Ecto neural progenitor cell (in vitro differentiated cells): ENCODE results near the gene LRP1B.

Source experiments
- DNase-seq: peaks from one replicate; pipeline ENCODE4 v3.0.0-alpha.2; 2018; ENCODE audit warnings: low spot score

The LRP1B gene

DNA sequence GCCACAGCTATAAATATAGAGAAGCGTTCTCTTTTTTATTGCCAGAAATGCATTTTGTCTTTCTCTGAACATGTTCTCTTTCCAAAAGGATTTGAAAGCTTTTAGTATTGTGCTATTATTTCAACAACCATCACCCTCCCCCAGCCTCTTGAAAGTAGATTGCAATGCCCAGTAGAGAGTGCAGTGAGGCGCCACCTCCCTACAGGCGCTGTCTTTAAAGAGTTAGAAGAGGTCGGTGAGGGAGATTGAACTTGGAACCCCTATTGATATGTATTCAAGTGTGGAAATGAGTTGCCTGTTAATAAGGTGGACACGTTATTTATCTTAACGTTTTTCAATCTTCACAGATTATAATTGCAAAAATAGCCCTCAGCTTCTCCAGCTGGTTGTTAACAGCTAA lies 360.3 kb downstream of the LRP1B start:
- no peak for DNase-seq

DNA sequence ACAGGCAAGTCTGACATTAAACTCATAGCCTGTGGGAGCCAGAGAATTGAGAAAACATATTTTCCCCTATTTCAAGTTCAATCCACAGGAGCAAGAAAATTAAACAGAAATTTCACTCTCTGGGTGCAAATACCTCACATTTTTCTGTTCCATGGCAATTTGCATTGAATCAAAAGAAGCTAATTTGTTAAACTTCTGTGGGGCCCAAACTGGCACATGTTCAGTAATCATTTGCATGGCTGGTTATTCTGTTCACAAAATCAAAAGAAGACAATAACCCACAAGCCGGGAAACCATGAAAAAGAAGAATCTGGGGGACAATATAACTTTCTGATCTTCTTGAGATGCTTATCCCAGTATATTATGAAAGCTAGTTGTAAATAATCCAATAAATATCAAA lies 363.1 kb downstream of the LRP1B start:
- no peak for DNase-seq

DNA sequence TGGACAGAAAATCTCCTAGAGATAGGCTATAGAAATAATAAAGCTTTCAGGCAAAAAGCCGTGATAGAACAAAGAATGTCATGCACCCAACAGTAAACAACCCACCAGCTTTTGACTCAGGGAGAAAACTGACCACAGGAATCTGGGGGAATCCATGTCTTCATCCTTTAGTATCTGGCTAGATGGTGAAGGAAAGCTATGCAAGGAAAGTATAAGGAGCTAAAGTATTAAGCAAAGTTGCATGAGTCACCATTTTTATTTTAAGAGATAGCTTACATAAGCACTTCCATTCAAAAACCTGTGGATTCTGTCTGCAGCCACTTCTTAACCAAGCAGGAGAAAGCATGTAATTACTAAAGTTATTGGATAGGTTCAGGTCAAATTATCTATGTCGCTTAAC lies 363.8 kb downstream of the LRP1B start:
- DNase-seq, result no peak

DNA sequence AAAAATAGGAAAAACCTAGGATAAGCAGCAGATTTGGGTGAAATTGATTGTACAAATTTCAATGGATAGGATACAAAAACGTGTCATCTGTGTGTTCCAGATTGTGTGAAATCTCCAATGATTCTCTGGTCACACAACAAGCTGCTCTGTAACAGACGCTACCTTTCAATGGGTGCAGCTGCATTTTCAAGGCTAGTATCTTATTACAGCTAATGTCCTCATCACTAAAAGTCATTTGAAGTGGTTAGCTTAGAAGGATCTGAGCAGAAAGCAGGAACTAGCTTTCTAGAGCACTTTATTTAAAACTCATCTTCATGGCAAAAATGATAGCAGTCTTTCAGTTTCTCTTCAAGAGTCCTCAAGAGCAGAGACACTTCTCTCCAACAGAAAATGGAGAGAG lies 364.6 kb downstream of the LRP1B start:
- DNase-seq, result no peak

DNA sequence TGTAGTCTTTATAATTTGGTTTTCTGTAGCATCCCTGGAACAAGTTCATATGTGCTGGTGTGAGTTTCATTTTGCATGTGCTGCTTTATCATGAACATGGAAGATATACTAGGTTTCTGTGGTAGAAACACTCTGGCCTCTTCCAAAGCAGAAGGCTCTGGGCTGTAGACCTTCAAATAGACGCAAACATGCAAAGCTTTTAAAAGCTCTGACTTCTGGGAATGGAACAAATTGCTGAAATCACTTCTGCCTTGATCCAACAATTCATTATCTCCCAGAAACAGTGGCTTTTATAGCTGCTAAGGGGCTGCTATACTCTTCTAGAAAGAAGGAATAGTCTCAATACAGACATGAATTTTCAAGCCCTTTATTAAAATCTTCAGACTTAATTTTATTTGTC lies 382.2 kb downstream of the LRP1B start:
- no peak for DNase-seq

DNA sequence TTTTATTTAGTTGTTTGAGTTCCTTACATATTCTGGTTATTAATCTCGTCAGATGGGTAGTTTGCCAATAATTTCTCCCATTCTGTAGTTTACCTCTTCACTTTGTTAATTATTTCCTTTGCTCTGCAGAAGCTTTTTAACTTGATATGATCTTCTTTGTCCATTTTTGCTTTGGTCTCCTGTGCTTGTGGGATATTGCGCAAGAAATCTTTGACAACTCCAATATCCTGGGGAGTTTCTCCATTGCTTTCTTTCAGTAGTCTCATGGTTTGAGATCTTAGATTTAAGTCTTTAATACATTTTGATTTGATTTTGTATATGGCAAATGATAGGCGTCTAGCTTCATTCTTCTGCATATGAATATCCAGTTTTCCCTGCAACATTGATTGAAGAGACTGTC lies 389.2 kb downstream of the LRP1B start:
- no peak for DNase-seq

DNA sequence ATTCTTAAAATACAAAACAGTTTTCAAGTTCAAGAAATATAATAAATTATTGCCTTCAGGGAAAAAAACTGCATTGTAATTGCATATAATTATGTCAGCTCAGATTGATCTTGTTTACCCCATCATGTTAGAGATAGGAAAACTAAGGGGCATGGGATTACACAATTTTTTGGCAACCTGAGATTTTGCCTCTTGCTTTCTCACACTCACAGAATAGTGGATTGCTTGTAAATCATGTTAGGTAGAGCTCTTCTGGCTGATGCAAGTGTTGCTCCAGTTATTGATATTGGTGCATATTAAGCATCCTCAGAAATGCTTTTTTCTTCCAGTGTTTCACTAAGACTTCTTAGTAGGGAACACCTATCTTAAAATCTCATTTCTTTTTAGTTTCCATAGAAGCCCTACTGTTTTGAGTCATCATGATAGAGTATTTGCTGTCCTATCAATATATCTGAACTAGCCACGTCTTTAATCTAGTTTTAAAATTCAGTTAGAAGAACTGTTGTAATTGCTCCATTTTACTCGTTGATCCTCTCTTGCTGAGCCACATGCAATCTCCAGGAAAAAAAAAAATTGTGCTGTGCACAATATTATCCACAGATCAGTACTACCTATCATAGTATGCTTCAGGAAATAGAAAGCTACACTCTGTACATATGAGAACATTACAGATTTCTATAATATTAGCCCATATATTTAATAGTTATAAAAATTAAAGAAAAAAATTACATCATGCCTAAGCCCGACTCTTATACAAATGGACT lies 393.1 kb downstream of the LRP1B start:
- no peak for DNase-seq

DNA sequence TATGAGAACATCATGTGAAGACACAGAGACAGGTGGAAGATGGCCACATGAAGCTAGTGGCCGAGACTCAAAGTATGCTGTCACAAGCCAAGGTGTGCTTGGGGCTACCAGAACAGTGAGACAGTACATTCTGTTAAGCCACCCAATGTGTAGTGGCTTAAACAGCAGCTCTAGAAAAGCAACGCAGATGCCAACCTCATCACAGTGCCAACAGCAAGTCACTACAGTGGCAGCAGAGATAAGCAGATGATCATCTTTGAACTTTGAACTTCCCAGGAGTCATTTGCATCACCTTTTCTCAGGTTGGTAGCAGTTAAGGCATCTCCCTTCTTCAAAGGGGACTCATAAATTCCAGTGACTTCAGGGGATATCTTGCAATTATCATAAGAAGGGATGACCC lies 394.4 kb downstream of the LRP1B start:
- no peak for DNase-seq

DNA sequence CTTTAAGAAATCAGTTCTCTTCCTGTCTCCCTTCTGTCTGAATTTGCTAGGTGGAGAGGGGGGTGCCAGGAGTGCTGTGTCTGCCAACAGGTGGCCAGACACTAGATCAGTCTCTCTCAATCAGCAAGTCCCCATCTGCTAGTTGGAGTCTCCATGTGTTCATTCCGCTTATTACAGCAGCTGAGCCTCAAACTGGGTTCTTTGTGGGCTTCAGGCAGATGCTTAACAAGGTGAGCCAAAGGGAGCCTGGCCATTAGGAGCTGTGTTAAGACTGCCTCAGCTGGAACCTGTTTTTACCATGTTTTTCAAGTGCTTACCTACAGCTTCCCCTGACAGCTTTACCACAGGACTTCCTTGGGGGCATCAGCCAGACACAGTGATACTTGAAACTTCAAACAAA lies 401.9 kb downstream of the LRP1B start:
- DNase-seq, result no peak

DNA sequence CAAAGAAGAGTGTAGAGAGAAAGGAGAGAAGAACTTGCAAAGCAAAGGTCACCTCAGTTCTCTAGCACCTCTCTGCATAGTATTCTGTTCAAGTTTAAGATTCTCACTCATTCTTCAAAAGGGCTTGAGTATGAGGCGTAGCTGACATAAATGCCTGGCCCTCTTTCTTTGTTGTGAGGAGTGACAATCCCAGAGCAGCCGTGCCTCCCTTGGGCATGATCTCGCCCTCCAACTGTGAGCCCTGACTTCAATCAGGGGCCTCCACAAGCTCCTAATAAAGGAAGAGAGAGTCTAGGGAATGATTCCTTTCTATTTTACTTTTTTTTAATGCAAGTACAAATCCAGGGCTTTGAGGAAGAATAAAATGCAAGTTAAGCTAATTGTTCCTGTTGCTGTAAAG lies 402.7 kb downstream of the LRP1B start:
- DNase-seq, result no peak

DNA sequence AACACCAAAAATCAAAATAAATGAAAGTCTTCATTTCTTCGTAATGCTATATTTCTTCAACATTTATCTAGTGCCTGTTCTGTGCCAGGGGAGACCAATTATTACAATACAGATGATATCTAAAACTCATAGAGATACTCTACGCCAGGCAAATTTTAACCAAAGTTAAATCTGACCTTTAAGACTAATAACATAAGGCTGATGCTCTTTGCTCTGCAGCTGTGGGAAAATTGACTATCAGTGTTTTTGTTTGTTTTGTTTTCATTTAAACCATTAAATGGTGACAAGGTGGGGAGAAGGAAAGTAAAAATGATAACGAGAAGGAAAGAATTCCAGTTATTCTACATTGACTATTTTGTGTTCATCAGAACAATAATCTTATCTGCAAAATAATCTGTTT lies 406.4 kb downstream of the LRP1B start:
- no peak for DNase-seq

DNA sequence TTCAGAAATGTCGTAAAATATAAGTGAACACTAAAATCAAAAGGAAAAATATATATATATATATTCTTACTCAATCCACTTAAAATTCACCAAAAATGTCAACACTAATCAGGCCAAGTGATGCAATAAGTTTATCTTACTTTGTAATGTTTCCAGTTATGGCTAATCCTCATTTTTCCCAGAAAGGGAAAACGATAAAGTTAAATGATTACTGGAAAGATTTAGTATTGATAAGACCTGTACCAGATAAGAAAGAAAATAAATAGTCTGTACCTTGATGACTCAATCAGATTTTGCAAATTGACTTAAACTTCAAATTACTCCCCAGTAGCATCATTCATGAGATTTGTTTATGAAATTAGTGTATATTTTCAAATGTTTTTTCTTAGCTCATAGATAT lies 407.0 kb downstream of the LRP1B start:
- no peak for DNase-seq

DNA sequence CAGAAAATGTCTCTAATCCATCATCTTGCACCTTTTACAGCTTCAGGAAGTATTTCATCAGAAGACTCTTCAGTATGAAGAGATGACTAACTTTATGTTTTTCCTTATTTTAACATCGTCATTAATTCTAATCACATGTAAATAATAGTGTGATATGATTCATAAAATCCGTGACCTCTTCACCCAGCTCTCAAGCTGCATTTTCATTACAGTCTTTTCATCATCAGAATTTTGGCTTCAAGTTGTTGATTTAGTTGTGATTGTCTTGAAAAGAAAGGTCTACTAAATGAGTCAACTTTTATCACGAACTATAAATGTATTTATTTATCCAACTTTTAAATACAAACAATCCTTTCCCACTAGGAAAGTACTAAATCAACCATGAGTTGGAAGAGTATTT lies 410.3 kb downstream of the LRP1B start:
- DNase-seq, result no peak

DNA sequence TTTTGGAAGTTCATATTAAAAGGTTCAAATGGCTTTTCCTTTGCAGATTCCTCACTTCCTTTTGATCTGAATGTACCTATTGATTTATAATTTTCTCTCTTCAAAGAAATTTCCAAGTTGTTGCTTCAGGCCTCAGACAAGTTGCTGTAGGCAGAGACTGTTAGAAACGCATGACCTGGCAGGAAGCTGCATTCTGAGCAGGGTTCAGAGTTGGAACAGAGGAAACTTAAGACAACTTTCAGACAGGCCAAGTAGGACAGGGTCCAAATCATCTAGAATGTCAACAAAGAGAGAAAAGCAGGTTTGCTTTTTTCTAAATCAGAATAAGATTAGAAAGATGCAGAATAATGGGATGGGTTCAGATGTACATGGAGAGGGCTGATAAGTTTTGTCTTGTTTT lies 416.3 kb downstream of the LRP1B start:
- no peak for DNase-seq

DNA sequence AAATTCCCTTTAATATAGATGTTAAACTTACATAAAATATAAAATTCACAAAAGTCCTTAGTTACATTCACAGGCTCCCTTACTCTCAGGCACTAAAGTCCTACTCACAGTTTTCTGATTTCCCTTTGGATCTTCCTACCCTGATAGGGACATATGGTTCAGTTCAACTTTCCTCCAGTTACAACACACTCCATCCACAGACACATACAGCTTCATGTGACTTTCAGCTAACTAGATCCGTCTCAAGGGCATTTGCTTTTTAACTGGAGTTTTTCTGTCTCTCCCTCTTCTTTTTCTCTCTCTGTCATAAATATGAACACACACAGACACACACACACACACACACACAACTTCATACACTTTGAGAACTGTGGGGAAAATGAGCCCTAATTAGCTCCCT lies 419.2 kb downstream of the LRP1B start:
- no peak for DNase-seq

DNA sequence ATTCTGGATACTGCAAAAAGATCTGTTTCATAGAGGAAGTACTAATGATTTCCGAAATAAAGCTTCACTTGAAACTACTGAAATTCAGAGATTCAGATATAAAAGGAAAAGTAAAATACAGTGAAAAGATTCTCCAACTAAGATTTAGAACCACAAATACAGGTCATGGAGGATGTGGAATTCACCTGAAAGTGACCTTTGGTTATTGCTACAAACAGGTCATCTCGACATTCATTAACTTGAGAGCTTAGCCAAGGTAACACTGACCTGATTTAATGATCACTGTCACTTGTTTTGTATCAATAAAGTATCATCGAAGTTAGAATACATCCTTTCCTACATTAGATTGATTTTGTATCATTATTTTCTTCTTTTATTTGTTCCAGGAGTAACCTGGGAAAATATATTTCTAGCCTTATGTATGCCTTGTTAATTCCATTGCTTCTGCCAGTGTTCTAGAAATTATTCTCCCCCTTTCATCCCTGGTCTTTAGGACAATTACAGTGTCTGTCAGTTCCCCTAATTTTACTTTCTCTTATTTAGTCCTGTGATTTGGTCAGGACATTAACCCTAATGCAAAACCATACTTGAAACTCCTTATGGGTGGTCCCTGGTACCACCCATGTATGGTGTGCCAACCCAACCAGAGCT lies 420.1 kb downstream of the LRP1B start:
- DNase-seq, result no peak

DNA sequence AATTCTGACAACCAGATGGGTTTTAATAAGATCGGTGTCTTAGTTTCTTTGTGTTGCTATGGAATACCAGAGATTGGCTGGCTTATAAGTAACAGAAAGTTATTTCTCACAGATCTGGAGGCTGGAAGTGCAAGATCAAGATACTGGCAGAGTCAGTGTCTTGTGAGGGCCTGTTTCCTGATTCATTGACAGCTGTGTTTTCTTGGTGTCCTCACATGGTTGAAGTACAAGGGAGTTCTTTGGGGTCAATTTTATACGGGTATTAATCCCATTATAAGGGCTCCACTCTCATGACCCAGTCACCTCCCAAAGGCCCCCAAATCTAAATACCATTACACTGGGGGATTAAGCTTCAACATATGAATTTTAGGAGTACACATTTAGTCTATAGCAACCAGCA lies 421.1 kb downstream of the LRP1B start:
- DNase-seq, result no peak

DNA sequence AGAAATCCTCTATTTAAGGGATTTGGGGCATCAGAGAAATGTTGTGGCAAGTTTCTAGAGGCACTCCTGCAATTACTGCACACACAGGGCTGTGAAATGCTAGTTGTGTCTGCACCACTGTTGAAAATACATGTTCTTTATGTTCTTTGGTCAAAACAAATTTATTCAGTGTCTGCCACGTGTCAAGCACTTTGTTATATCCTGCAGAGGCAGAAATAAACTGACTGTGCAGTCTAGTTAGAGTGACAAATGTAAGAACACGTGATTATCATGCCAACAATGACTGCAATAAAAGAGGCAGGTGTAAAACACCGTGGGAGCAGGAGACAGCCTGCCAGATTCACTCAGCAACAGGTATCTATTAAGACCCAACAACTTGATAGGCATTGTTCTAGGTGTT lies 423.3 kb downstream of the LRP1B start:
- no peak for DNase-seq

DNA sequence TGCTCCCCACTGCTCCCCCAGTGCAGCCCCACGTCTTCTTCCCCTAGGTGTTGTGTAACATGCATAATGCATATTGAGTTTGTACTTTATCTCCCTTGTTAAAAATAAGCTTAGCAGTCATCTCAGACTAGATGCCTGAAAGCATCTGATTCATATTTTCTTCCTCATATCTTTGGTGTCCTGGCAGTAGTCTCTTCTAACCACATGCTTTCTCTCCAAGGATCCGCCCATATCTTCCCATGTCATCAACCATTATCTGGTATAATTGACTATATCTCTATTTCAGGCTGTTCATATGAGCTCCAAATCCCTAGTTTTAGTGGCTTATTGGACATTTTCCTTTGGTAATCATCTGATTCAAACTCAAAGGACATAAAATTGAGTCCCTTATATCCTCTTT lies 426.3 kb downstream of the LRP1B start:
- no peak for DNase-seq

DNA sequence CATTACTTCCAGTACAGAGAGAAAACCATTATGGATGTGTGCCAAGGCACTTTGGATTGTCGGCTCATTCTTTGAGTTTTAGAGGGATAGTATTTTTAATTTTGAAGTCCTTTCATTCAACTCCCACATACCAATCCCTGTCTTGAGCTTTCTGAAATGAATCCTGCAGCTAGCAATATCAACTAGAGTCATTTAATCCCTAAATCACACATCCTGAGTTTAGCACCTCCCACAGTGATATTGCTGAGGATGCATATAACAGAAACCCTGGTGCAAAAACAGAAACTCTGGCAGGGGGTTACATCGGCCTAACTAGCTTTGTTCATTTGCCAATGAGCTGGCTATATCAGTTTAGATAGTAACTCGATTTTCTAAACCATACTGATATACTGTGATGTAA lies 427.3 kb downstream of the LRP1B start:
- no peak for DNase-seq

DNA sequence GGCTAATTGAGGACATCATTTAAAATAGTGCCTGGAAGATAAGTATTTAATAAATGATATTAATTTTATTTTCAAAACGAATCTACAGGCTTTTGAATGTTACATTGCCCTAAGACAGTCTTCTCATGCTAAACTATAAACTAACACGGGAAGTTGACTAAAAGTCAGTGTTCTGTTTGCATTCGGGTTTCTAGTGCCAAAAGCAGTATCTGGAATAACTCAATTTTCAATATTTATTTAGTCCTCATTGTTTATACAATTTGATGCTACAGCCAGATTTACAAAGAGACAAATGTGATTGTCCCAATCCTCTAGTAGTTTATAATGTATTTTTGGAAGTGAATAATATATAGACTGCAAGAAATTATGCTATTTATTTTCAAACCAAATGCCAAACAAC lies 429.2 kb downstream of the LRP1B start:
- DNase-seq, result no peak

DNA sequence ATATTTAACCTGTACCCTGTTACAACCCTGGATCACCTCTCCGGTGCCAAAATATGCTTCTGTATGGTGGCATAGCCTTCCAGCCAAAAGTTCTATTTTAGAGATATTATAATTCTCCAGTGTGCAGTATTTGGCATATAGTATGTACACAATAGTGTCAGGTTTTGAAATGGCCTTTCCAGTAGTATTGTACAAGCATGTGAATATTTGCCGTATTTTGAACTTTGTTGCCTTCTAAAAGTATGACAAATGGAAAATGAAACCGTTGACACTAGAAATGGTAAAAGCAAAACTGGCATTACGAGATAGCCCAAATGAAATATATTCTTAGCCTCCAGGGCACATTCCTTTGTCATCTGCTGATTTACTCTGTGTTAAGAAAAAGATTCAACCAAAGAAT lies 431.2 kb downstream of the LRP1B start:
- DNase-seq, result no peak

DNA sequence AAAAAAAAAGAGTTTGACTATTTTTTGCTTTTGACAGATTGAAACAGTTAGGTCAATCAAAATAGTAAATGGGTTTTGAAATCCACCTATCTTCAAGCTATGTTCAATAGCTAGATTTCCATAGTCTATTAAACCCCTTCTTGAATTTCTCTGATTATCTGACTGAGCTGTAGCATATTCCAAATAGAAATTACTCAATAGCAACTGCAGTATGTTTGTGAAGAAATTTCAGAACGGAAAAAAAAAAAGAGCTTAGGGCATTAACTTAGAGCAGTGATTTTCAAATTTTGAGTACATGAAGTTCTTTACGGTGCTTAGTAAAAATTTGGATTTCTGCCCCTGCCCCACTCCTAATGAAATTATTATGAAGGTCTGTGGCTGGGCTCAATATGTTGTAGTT lies 432.3 kb downstream of the LRP1B start:
- no peak for DNase-seq

DNA sequence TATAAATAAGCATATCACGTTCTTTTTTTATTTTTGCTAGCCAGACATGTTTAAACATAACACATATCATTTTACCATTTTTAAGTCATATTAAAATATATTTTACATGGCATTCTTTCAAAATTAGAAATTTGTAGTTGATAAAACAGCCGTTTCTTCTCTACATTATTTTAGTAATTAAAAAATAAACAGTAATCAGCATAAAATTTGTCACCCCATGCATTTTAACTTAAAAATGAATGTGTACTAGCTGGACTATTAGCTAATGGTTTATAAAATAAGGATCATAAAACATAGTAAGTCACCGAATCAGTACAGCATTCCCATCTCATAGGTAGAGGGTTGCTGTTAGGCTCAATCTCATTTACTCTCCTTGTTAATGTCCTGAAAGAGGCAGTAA lies 433.8 kb downstream of the LRP1B start:
- no peak for DNase-seq
